CD8-positive, alpha-beta memory T cell (primary cell): ENCODE data around the gene LRRC28. TPM values are rescaled to one million over a fixed set of nuclear protein-coding genes. Genes with fewer than 3 reads are reported as not detected.

Experiments used
- CTCF ChIA-PET: fragments of 350-600 bp; sonication (Branson Sonifier 250); formaldehyde crosslinking; loops from one replicate; lab custom pipeline; 2021; ENCODE audit warnings: antibody characterized with exemption; lab: Charles Lee
- POLR2A ChIA-PET: fragments of 350-600 bp; sonication (Branson Sonifier 250); formaldehyde crosslinking; loops from one replicate; lab custom pipeline; 2021; ENCODE audit warnings: antibody characterized with exemption; lab: Charles Lee
- DNase-seq, 5 donors: peaks; one replicate each; pipeline versions ENCODE4 v3.0.0 to v3.0.0-alpha.2; 2020 to 2022; ENCODE audit warnings: mixed read lengths in 1 of 5
- H3K27ac ChIP-seq: one replicate; pipeline ENCODE4 v1.7.0; 2013; ENCODE audit warnings: low read depth, mild to moderate bottlenecking, low read length, moderate library complexity
- H3K27me3 ChIP-seq: 2 replicates; pipeline ENCODE4 v1.7.0; 2013; ENCODE audit warnings: low read length, mild to moderate bottlenecking; ENCODE audit not compliant: insufficient read depth, poor library complexity, severe bottlenecking
- H3K36me3 ChIP-seq: 2 replicates; pipeline ENCODE4 v1.7.0; 2013; ENCODE audit warnings: mild to moderate bottlenecking, low read length, moderate library complexity; ENCODE audit not compliant: insufficient read depth
- H3K4me1 ChIP-seq: 2 replicates; pipeline ENCODE4 v1.7.0; 2013; ENCODE audit warnings: mild to moderate bottlenecking, low read length, moderate library complexity; ENCODE audit not compliant: insufficient read depth
- H3K4me3 ChIP-seq: 2 replicates; pipeline ENCODE4 v1.7.0; 2013; ENCODE audit warnings: mild to moderate bottlenecking, low read length
- H3K9me3 ChIP-seq: 2 replicates; pipeline ENCODE4 v1.7.0; 2013; ENCODE audit warnings: mild to moderate bottlenecking, low read length
- H3K27ac Mint-ChIP-seq, 8 donors: one replicate each; pipeline ENCODE4 v1.8.0; 2020 to 2021; ENCODE audit warnings: mixed read lengths in 8 of 8, mild to moderate bottlenecking in 6 of 8, inconsistent platforms in 3 of 8, moderate library complexity in 3 of 8
- H3K27me3 Mint-ChIP-seq, 2 donors: one replicate each; pipeline ENCODE4 v1.8.0; 2020 to 2021; ENCODE audit warnings: mixed read lengths in 2 of 2, mild to moderate bottlenecking in 1 of 2, moderate library complexity in 1 of 2
- H3K36me3 Mint-ChIP-seq, 3 donors: one replicate each; pipeline ENCODE4 v1.8.0; 2020 to 2021; ENCODE audit warnings: mixed read lengths in 3 of 3, inconsistent platforms in 1 of 3, mild to moderate bottlenecking in 1 of 3
- H3K4me1 Mint-ChIP-seq, 3 donors: one replicate each; pipeline ENCODE4 v1.8.0; 2020 to 2021; ENCODE audit warnings: mixed read lengths in 3 of 3, inconsistent platforms in 1 of 3, mild to moderate bottlenecking in 1 of 3
- H3K4me3 Mint-ChIP-seq, 7 donors: one replicate each; pipeline ENCODE4 v1.8.0; 2020 to 2021; ENCODE audit warnings: mixed read lengths in 7 of 7, mild to moderate bottlenecking in 6 of 7, moderate library complexity in 4 of 7, inconsistent platforms in 2 of 7
- H3K9me3 Mint-ChIP-seq, 5 donors: one replicate each; pipeline ENCODE4 v1.8.0; 2020 to 2022; ENCODE audit warnings: mixed read lengths in 5 of 5, mild to moderate bottlenecking in 3 of 5, moderate library complexity in 2 of 5, inconsistent platforms in 1 of 5
- polyA plus RNA-seq: library from polyadenylated mRNA; unstranded; fragments of 300-500 nt; fragmentation: Illumina TruSeq; gene quantifications from one replicate; pipeline ENCODE4 v1.2.3, GENCODE V29; 2021
- total RNA-seq, 2 experiments: library from RNA; stranded (reverse); gene quantifications; one replicate each; pipeline ENCODE4 v1.2.3, GENCODE V29; 2021

Gene LRRC28
- total and polyA plus RNA-seq, 3 experiments from 2014 or later, result 18.0 to 28.4 (median 19.4) TPM

DNA sequence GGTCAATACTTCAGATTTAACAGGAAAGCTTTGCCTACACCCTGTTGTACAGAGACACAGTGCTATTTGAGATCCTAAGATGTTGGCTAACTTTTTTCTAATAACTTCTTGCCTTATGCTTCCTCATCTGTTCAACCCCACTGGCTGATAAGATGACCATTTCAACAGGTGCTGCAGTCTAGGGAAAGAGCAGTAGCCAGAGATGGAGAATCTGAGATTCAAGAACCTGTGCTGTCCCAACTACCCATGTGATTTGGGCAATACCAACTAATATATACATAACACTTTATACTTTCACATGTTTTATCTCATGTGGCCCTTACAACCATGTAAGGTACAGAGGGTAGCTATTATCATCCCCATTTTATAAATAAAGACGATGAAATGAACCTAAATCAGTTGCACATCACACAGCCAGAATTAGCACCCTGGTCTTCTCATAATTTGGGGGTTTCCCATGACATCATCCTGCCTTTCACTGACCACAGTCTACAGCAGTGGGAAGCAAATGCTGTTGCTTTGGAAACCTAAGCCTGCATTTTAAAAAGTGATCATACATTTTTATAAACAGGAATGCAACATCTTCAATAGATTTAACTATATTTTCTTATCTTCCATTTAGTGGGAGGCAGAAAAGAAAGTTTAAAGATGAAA is 11.6 kb upstream of the LRRC28 start:
- ChIA-PET POLR2A (no interaction called here), CTCF (no interaction called here)
- Histone ChIP-seq H3K36me3 (no peaks in the 10 kb centered on the region), H3K4me1 (no peaks in the 10 kb centered on the region), H3K27me3 (no peaks in the 10 kb centered on the region), H3K9me3 (no peaks in the 10 kb centered on the region), H3K4me3 (no peak overlapping the region), H3K27ac (no peak overlapping the region)
- peaks cover 5 to 40% of the 10 kb centered on the region in 2 donors for H3K27me3 Mint-ChIP-seq
- H3K4me1 Mint-ChIP-seq, result no peaks in the 10 kb centered on the region
- H3K4me3 Mint-ChIP-seq, result no peak overlapping the region
- H3K36me3 Mint-ChIP-seq, result no peaks in the 10 kb centered on the region
- H3K9me3 Mint-ChIP-seq, result no peaks in the 10 kb centered on the region
- H3K27ac Mint-ChIP-seq, result peak overlapping the region in 1 of 8 donors; percentile 24
- DNase-seq, result no peak

DNA sequence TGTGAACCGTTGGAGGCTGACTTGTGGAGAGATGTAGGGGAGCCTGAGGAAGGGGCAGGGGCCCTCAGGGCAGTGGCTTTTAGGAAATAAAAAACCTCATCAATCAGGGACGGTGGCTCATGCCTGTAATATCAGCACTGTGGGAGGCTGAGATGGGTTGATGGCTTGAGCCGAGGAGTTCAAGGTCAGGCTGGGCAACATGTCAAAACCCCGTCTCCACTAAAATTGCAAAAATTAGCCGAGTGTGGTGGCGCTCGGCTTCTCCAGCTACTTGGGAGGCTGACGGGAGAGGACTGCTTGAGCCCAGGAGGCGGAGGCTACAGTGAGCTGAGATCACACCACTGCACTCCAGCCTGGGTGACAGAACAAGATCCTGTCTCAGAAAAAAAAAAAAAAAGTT is 9.5 kb upstream of the LRRC28 start:
- Histone ChIP-seq H3K36me3 (no peaks in the 10 kb centered on the region), H3K9me3 (no peaks in the 10 kb centered on the region), H3K27ac (no peak overlapping the region), H3K4me1 (no peaks in the 10 kb centered on the region), H3K27me3 (no peaks in the 10 kb centered on the region), H3K4me3 (no peak overlapping the region)
- Mint-ChIP-seq H3K27ac (no peak overlapping the region), H3K9me3 (no peaks in the 10 kb centered on the region), H3K27me3 (peaks cover 0 to 30% of the 10 kb centered on the region in 2 donors), H3K4me1 (no peaks in the 10 kb centered on the region), H3K36me3 (no peaks in the 10 kb centered on the region), H3K4me3 (no peak overlapping the region)
- DNase-seq, result no peak
- CTCF ChIA-PET, result no interaction called here
- POLR2A ChIA-PET, result no interaction called here

DNA sequence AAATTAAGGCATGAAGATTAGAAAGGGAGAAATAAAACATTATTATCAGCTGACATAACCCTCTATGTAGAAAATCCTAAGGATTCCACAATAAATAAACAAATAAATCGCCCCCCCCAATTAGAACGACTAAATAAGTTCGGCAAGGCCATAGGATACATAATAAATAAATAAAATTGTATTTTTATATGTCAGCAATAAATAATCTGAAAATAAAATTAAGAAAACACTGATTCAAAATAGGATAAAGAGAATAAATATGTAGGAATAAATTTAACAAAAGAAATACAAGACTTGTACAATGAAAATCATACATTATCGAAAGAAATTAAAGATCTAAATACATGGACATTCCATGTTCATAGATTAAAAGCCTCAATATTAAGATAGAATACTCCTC is 7.0 kb upstream of the LRRC28 start:
- H3K27ac ChIP-seq, result no peak overlapping the region
- Mint-ChIP-seq H3K4me3 (no peak overlapping the region), H3K27ac (no peak overlapping the region), H3K4me1 (no peaks in the 10 kb centered on the region), H3K9me3 (no peaks in the 10 kb centered on the region), H3K36me3 (no peaks in the 10 kb centered on the region), H3K27me3 (peaks cover 0 to 19% of the 10 kb centered on the region in 2 donors)
- peaks cover 3% of the 10 kb centered on the region for H3K4me1 ChIP-seq
- ChIA-PET CTCF (interaction anchor here (1.1 kb wide), 1 partner anchor 32 kb away, joined by 3 read pairs; no protein-coding TSS in a partner anchor), POLR2A (no interaction called here)
- no peak overlapping the region for H3K4me3 ChIP-seq
- H3K27me3 ChIP-seq, result no peaks in the 10 kb centered on the region
- no peak for DNase-seq
- no peaks in the 10 kb centered on the region for H3K9me3 ChIP-seq
- no peaks in the 10 kb centered on the region for H3K36me3 ChIP-seq

DNA sequence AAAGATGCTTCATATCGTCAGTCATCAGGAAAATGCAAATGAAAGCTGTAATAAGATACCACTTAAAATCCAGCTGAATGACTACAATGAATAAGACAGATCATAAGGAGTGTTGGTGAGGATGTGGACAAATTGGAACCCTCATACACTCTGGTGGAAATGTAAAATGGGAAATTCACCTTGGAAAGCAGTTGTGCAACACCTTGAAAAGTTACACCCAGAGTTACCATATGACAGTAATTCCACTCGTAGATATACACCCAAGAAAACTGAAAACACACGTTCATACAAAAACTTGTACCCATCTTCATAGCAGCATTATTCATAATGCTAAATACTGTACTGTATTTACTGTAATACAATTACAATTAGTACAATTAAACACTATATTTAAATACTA is 4.2 kb upstream of the LRRC28 start:
- ChIA-PET POLR2A (interaction anchor here (0.6 kb wide), 1 partner anchor 210 kb away, joined by 3 read pairs; no protein-coding TSS in a partner anchor), CTCF (no interaction called here)
- H3K36me3 ChIP-seq, result no peaks in the 10 kb centered on the region
- Mint-ChIP-seq H3K9me3 (peaks cover 0 to 9% (median 4%) of the 10 kb centered on the region in 5 donors), H3K36me3 (peaks cover 0 to 7% (median 0%) of the 10 kb centered on the region in 3 donors), H3K27ac (no peak overlapping the region), H3K4me1 (peaks cover 12 to 13% (median 12%) of the 10 kb centered on the region in 3 donors), H3K27me3 (peaks cover 0 to 4% of the 10 kb centered on the region in 2 donors), H3K4me3 (no peak overlapping the region)
- DNase-seq, result no peak
- H3K27me3 ChIP-seq, result no peaks in the 10 kb centered on the region
- H3K4me3 ChIP-seq, result no peak overlapping the region
- H3K9me3 ChIP-seq, result no peaks in the 10 kb centered on the region
- H3K4me1 ChIP-seq, result peaks cover 13% of the 10 kb centered on the region
- no peak overlapping the region for H3K27ac ChIP-seq

DNA sequence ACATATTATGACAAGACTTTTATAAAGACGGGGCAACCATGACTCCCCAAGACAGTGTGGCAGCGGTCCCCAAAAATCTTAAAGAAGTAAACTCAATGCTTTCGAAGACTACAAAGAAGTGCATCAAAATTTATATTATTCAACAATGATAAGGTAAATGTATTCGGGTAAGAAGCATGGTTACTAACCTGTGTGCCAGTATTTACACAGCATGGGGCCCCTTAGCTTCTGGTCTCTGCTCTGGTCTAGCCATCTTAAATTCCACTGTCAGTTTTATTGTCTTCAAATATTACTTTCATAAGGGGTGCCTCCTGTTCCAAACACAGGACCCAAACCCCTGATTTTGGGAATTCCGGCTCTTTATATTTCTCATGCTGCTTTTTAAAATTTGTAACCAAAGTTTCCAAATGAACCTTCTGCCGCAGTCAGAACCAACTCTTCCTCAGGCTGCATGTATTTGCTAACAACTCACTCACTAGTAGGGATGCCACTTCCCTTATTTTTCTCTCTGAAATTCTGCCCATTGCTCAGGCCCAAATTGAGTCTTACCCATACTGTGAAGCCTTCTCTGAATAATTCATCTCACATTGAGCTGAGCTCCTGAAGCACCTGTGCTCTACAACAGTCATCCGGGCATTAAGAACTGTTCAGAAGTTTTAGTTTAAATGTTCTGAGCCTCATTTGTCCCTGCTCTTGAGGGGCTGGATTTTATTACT is 3.1 kb upstream of the LRRC28 start:
- H3K4me1 ChIP-seq, result peaks cover 24% of the 10 kb centered on the region
- H3K9me3 ChIP-seq, result no peaks in the 10 kb centered on the region
- H3K27me3 ChIP-seq, result no peaks in the 10 kb centered on the region
- no peaks in the 10 kb centered on the region for H3K36me3 ChIP-seq
- Mint-ChIP-seq H3K4me1 (peaks cover 21 to 23% (median 22%) of the 10 kb centered on the region in 3 donors), H3K27me3 (peaks cover 0 to 4% of the 10 kb centered on the region in 2 donors), H3K4me3 (no peak overlapping the region), H3K27ac (no peak overlapping the region), H3K9me3 (peaks cover 0 to 9% (median 4%) of the 10 kb centered on the region in 5 donors), H3K36me3 (peaks cover 0 to 7% (median 0%) of the 10 kb centered on the region in 3 donors)
- POLR2A ChIA-PET, result interaction anchor here (0.6 kb wide), 1 partner anchor 209 kb away, joined by 3 read pairs; no protein-coding TSS in a partner anchor
- no peak overlapping the region for H3K27ac ChIP-seq
- DNase-seq, result no peak
- H3K4me3 ChIP-seq, result no peak overlapping the region
- CTCF ChIA-PET, result no interaction called here

DNA sequence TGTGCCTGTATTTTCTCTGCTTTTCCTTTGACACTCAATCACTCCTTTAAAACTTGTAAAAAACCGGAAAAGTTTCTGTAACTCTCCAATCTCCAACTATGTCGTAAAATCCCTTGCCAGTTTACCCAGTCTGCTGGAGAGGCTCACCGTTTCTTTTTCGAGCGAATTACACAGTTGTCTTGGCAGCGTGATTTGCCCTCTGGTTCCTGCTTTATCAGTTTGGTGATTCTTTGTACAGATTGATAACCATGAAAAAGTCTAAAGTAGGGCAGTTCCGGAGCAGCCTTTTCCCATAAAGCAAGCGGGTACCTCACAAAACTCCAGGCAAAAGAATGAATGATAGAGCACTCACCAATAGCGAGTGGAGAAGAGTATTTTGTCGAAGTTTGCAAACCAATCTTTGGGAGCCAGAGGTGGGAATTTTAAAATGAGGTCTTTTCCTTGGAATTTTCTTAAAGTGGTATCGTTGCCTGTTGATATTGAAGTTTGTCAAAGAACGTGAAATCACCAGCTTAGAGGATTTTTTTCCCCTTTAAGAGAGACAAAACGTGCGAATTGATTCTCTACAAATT is 1.9 kb upstream of the LRRC28 start, which contains the start of gene TTC23:
TSS of gene TTC23 (minus strand) at position 312 of the 572 bp plus-strand sequence. CDS start 20,869 bp downstream, outside the sequence.
- H3K4me3 Mint-ChIP-seq, result peak within 1 kb of the TSS in 6 of 7 donors; percentile 91 to 95 (median 94)
- Histone ChIP-seq H3K27me3 (no peaks in the 10 kb centered on the region), H3K27ac (peak within 1 kb of the TSS; percentile 22), H3K9me3 (no peaks in the 10 kb centered on the region), H3K4me1 (peaks cover 31% of the 10 kb centered on the region), H3K4me3 (no peak within 1 kb of the TSS), H3K36me3 (no peaks in the 10 kb centered on the region)
- CTCF ChIA-PET, result no interaction called here
- H3K4me1 Mint-ChIP-seq, result peaks cover 28 to 31% (median 30%) of the 10 kb centered on the region in 3 donors
- H3K36me3 Mint-ChIP-seq, result peaks cover 0 to 7% (median 0%) of the 10 kb centered on the region in 3 donors
- POLR2A ChIA-PET, result interaction anchor here (0.6 kb wide), 1 partner anchor 141 kb away, joined by 3 read pairs; no protein-coding TSS in a partner anchor
- DNase-seq, result no peak
- no peaks in the 10 kb centered on the region for H3K27me3 Mint-ChIP-seq
- H3K27ac Mint-ChIP-seq, result no peak within 1 kb of the TSS
- peaks cover 0 to 9% (median 4%) of the 10 kb centered on the region in 5 donors for H3K9me3 Mint-ChIP-seq

DNA sequence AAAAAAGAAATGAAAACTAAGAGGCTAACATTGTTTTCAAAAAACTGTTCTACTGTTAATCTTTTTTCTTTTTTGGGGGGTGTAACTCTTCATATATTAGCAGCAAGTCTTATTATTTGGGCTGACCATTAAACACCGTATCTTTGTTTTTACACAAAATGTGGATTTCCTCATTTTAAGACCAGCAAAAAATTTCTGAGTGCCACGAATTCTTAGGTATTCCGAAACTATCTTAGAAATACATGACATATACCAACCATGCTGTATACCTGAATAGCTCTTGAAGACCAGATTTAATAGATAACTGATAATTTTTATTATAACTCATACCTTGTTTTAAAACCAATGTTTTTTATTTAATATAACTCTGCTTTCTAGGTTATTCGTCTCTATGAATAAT is 1.3 kb upstream of the LRRC28 start:
- ChIA-PET CTCF (no interaction called here), POLR2A (interaction anchor here (0.6 kb wide), 1 partner anchor 141 kb away, joined by 3 read pairs; no protein-coding TSS in a partner anchor)
- peak overlapping the region in 1 of 7 donors; percentile 94 for H3K4me3 Mint-ChIP-seq

More for the DNA sequence above, 1.3 kb upstream of the LRRC28 start:
- Histone ChIP-seq H3K27ac (no peak overlapping the region), H3K4me3 (no peak overlapping the region), H3K4me1 (peaks cover 31% of the 10 kb centered on the region), H3K9me3 (no peaks in the 10 kb centered on the region), H3K36me3 (no peaks in the 10 kb centered on the region), H3K27me3 (no peaks in the 10 kb centered on the region)
- Mint-ChIP-seq H3K27me3 (no peaks in the 10 kb centered on the region), H3K27ac (no peak overlapping the region), H3K36me3 (peaks cover 0 to 7% (median 0%) of the 10 kb centered on the region in 3 donors), H3K9me3 (peaks cover 0 to 9% (median 4%) of the 10 kb centered on the region in 5 donors), H3K4me1 (peaks cover 28 to 31% (median 30%) of the 10 kb centered on the region in 3 donors)
- no peak for DNase-seq
